Measurements from ENCODE around the gene ANKFN1.

DNA sequence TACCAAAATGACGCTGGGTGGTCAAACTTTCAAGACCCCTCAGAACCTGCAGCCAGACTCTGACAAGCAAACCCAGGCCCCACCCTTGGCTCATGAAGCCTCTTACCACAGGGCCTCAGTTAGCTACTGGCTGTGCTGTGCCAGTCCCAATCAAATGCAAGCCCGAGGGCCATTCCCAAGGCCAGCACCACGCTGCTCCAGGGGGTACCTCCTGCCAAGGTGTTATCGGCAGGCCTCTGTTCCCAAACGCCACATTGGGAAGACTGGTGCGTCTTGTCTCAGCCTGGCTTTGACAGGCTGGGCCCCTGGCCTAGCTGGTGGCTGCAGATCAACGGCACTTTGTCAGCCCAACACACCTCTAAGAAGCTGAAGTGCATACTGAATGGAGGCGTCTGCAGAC lies 404.4 kb downstream of the ANKFN1 start:
- TF ChIP-seq, protein P1, sequence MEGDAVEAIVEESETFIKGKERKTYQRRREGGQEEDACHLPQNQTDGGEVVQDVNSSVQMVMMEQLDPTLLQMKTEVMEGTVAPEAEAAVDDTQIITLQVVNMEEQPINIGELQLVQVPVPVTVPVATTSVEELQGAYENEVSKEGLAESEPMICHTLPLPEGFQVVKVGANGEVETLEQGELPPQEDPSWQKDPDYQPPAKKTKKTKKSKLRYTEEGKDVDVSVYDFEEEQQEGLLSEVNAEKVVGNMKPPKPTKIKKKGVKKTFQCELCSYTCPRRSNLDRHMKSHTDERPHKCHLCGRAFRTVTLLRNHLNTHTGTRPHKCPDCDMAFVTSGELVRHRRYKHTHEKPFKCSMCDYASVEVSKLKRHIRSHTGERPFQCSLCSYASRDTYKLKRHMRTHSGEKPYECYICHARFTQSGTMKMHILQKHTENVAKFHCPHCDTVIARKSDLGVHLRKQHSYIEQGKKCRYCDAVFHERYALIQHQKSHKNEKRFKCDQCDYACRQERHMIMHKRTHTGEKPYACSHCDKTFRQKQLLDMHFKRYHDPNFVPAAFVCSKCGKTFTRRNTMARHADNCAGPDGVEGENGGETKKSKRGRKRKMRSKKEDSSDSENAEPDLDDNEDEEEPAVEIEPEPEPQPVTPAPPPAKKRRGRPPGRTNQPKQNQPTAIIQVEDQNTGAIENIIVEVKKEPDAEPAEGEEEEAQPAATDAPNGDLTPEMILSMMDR (IDR thresholded peaks at IDR 0.05), result no peak
- no peak for TF ChIP-seq POLR2A (IDR thresholded peaks at IDR 0.05)
